Spleen (tissue), 7 donors: ENCODE measurements around the gene DNAI2.

Source experiments
- POLR2A ChIP-seq, 3 donors: fragments of 450-650 bp; IDR thresholded peaks; one replicate each; pipeline ENCODE4 v1.5.1; 2017; ENCODE audit warnings: antibody characterized with exemption in 3 of 3, mild to moderate bottlenecking in 1 of 3
- TF ChIP-seq, protein P1 (sequence below), 11 experiments: fragments of 200-600 bp in 7 of 11; fragments of 450-650 bp in 4 of 11; sonication (generic) in 4 of 11; IDR thresholded peaks in 8 of 11; conservative IDR thresholded peaks in 3 of 11; 1 replicate in 7 of 11; 2 replicates in 4 of 11; pipeline versions ENCODE4 v1.4.0 to v1.8.0; 2016 to 2021; ENCODE audit warnings: antibody characterized with exemption in 11 of 11, inconsistent platforms in 4 of 11, mild to moderate bottlenecking in 1 of 11
- donor health status: DM: no; HTN: no; CAD: no; lungs with moderate emphysema.
- donor health status: DM: no; HTN: no; CAD: no.
- donor health status: DM: no; HTN: no; CAD: no.

- TF ChIP-seq, protein P1, sequence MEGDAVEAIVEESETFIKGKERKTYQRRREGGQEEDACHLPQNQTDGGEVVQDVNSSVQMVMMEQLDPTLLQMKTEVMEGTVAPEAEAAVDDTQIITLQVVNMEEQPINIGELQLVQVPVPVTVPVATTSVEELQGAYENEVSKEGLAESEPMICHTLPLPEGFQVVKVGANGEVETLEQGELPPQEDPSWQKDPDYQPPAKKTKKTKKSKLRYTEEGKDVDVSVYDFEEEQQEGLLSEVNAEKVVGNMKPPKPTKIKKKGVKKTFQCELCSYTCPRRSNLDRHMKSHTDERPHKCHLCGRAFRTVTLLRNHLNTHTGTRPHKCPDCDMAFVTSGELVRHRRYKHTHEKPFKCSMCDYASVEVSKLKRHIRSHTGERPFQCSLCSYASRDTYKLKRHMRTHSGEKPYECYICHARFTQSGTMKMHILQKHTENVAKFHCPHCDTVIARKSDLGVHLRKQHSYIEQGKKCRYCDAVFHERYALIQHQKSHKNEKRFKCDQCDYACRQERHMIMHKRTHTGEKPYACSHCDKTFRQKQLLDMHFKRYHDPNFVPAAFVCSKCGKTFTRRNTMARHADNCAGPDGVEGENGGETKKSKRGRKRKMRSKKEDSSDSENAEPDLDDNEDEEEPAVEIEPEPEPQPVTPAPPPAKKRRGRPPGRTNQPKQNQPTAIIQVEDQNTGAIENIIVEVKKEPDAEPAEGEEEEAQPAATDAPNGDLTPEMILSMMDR (IDR thresholded peaks at IDR 0.05 in 8 of 11, conservative IDR thresholded peaks at IDR 0.05 in 3 of 11) = peak in 1 of 11 experiments; percentile 24
- TF ChIP-seq POLR2A (IDR thresholded peaks at IDR 0.05) = no peak
These were observed 82.8 kb downstream of the DNAI2 start for GRCh38 chr17:74356646-74357465.
